Measurements from ENCODE around the gene CLEC16A. TPM values are rescaled to one million over a fixed set of nuclear protein-coding genes. Genes with fewer than 3 reads are reported as not detected.

Gene CLEC16A
- total and polyA plus RNA-seq, 4 donors, result 14.3 to 44.4 (median 26.4) TPM

- Histone ChIP-seq H3K9me3 (ENCODE audit: control insufficient read depth in 4 of 4, insufficient read depth in 3 of 4, low read length in 3 of 4) (no peaks in the 10 kb centered on the region), H3K27ac (ENCODE audit: low read depth in 1 of 2, low read length in 1 of 2) (no peak overlapping the region), H3K9ac (ENCODE audit: insufficient read depth in 1 of 2, low read length in 2 of 2) (no peak overlapping the region), H3K27me3 (ENCODE audit: control insufficient read depth in 3 of 3, insufficient read depth in 3 of 3, low read length in 2 of 3) (no peaks in the 10 kb centered on the region), H3K4me1 (ENCODE audit: control insufficient read depth in 5 of 5, insufficient read depth in 5 of 5, low read length in 5 of 5) (peaks cover 0 to 22% (median 3%) of the 10 kb centered on the region in 5 donors), H3K4me3 (no peak overlapping the region), H3K36me3 (ENCODE audit: control insufficient read depth in 4 of 4, insufficient read depth in 4 of 4, low read length in 4 of 4) (peaks cover 0 to 34% (median 6%) of the 10 kb centered on the region in 4 donors)
- ATAC-seq (ENCODE audit: insufficient read depth, low FRiP score) (no peak), DNase-seq (peak in 1 of 3 donors; percentile 25)
- TF ChIP-seq CTCF (IDR thresholded peaks at IDR 0.05; ENCODE audit: control extremely low read depth, extremely low read depth), result no peak
- 69 to 92% methylated on average over 9 of the region's 9 CpGs for WGBS, 2 donors
These were observed 224.2 kb downstream of the CLEC16A start for GRCh38 chr16:11168386-11169051.

- Histone ChIP-seq H3K4me1 (ENCODE audit: control insufficient read depth in 5 of 5, insufficient read depth in 5 of 5, low read length in 5 of 5) (peaks cover 0 to 17% (median 3%) of the 10 kb centered on the region in 5 donors), H3K36me3 (ENCODE audit: control insufficient read depth in 4 of 4, insufficient read depth in 4 of 4, low read length in 4 of 4) (peaks cover 0 to 42% (median 9%) of the 10 kb centered on the region in 4 donors), H3K4me3 (no peak overlapping the region), H3K9ac (ENCODE audit: insufficient read depth in 1 of 2, low read length in 2 of 2) (no peak overlapping the region), H3K27me3 (ENCODE audit: control insufficient read depth in 3 of 3, insufficient read depth in 3 of 3, low read length in 2 of 3) (no peaks in the 10 kb centered on the region), H3K9me3 (ENCODE audit: control insufficient read depth in 4 of 4, insufficient read depth in 3 of 4, low read length in 3 of 4) (no peaks in the 10 kb centered on the region), H3K27ac (ENCODE audit: low read depth in 1 of 2, low read length in 1 of 2) (no peak overlapping the region)
- no peak for TF ChIP-seq CTCF (IDR thresholded peaks at IDR 0.05; ENCODE audit: control extremely low read depth, extremely low read depth)
- DNase-seq, result no peak
- 90 to 93% methylated on average over 4 of the region's 4 CpGs for WGBS, 2 donors
- no peak for ATAC-seq (ENCODE audit: insufficient read depth, low FRiP score)
These were observed 225.3 kb downstream of the CLEC16A start for GRCh38 chr16:11169641-11170040.

GRCh38 chr16:11170201-11170600, 225.8 kb downstream of the CLEC16A start:
- Histone ChIP-seq H3K9me3 (ENCODE audit: control insufficient read depth in 4 of 4, insufficient read depth in 3 of 4, low read length in 3 of 4) (no peaks in the 10 kb centered on the region), H3K9ac (ENCODE audit: insufficient read depth in 1 of 2, low read length in 2 of 2) (no peak overlapping the region), H3K4me1 (ENCODE audit: control insufficient read depth in 5 of 5, insufficient read depth in 5 of 5, low read length in 5 of 5) (peaks cover 0 to 20% (median 5%) of the 10 kb centered on the region in 5 donors), H3K27ac (ENCODE audit: low read depth in 1 of 2, low read length in 1 of 2) (no peak overlapping the region), H3K27me3 (ENCODE audit: control insufficient read depth in 3 of 3, insufficient read depth in 3 of 3, low read length in 2 of 3) (no peaks in the 10 kb centered on the region), H3K36me3 (ENCODE audit: control insufficient read depth in 4 of 4, insufficient read depth in 4 of 4, low read length in 4 of 4) (peaks cover 0 to 42% (median 9%) of the 10 kb centered on the region in 4 donors), H3K4me3 (no peak overlapping the region)
- DNase-seq (no peak), ATAC-seq (ENCODE audit: insufficient read depth, low FRiP score) (no peak)
- WGBS, 2 donors, result 93 to 98% methylated on average over 7 of the region's 7 CpGs
- no peak for TF ChIP-seq CTCF (IDR thresholded peaks at IDR 0.05; ENCODE audit: control extremely low read depth, extremely low read depth)

All from lung (tissue), 12 donors.